Heart left ventricle (tissue), 16 donors: Measurements from ENCODE around the gene SRR. TPM values are rescaled to one million over a fixed set of nuclear protein-coding genes. Genes with fewer than 3 reads are reported as not detected.
A peak's percentile ranks its signal among the peaks of the same experiment; 100 is the strongest.
"Not testable (repeated sequence)": the region's sequence is repeated elsewhere in the genome, so short reads cannot be mapped to it uniquely, and the experiment has no call there.

Source experiments
- ATAC-seq, 4 donors: fragments of 200-7000 bp; cut with Tn5 transposase; one replicate each; pipeline ENCODE4 v1.9.1; 2020 to 2022; ENCODE audit warnings: moderate library complexity in 4 of 4, mild to moderate bottlenecking in 3 of 4, moderate number of reproducible peaks in 1 of 4
- DNase-seq, 5 donors: peaks; one replicate each; pipeline ENCODE4 v3.0.0-alpha.2; 2020
- H3K27ac ChIP-seq, 12 donors: fragments of 200-600 bp; sonication (generic) in 4 of 12; one replicate each; pipeline versions ENCODE4 v1.5.0 to v1.8.0; 2016 to 2022; ENCODE audit warnings: mild to moderate bottlenecking in 2 of 12
- H3K27me3 ChIP-seq, 9 donors: fragments of 200-600 bp; sonication (generic) in 2 of 9; one replicate each; pipeline versions ENCODE4 v1.5.1 to v1.8.0; 2016 to 2022; ENCODE audit warnings: mild to moderate bottlenecking in 3 of 9
- H3K36me3 ChIP-seq, 9 donors: fragments of 200-600 bp; sonication (generic) in 2 of 9; one replicate each; pipeline versions ENCODE4 v1.5.0 to v1.8.0; 2018 to 2022; ENCODE audit warnings: mild to moderate bottlenecking in 2 of 9
- H3K4me1 ChIP-seq, 12 donors: fragments of 200-600 bp; sonication (generic) in 4 of 12; one replicate each; pipeline versions ENCODE4 v1.5.0 to v1.8.0; 2016 to 2022; ENCODE audit warnings: mild to moderate bottlenecking in 3 of 12
- H3K4me3 ChIP-seq, 12 donors: fragments of 200-600 bp; sonication (generic) in 4 of 12; one replicate each; pipeline versions ENCODE4 v1.5.0 to v1.8.0; 2017 to 2022; ENCODE audit warnings: mild to moderate bottlenecking in 9 of 12, moderate library complexity in 4 of 12
- H3K9me3 ChIP-seq, 12 donors: fragments of 200-600 bp; sonication (generic) in 4 of 12; one replicate each; pipeline versions ENCODE4 v1.5.0 to v1.8.0; 2016 to 2022; ENCODE audit warnings: mild to moderate bottlenecking in 1 of 12
- CTCF ChIP-seq, 12 donors: fragments of 200-600 bp; sonication (generic) in 4 of 12; IDR thresholded peaks; one replicate each; pipeline versions ENCODE4 v1.5.0 to v1.8.0; 2018 to 2022; ENCODE audit warnings: antibody characterized with exemption in 12 of 12, mild to moderate bottlenecking in 5 of 12
- POLR2A ChIP-seq, 2 donors: fragments of 450-650 bp; IDR thresholded peaks; one replicate each; pipeline ENCODE4 v1.6.1; 2017; ENCODE audit warnings: antibody characterized with exemption in 2 of 2, mild to moderate bottlenecking in 2 of 2, moderate library complexity in 2 of 2
- WGBS, 4 donors: extraction: QIAGEN DNeasy Blood & Tissue Kit in 2 of 4; methylation state at CpG; one replicate each; pipeline versions ENCODE4 v1.1.5 to v1.1.7; 2013 to 2018; 5-methylcytosine and 5-hydroxymethylcytosine counted together
- intact Hi-C, 10 donors: fragments of 100-400 bp; cut with DNase I; formaldehyde crosslinking; loops; one replicate each; pipeline versions ENCODE4 v1.11.1 to v1.14.2; 2022
- polyA plus RNA-seq, 2 donors: library from polyadenylated mRNA; stranded (reverse); fragments of 200-250 nt; gene quantifications; one replicate each; pipeline ENCODE4 v1.2.3, GENCODE V29; 2013
- total RNA-seq, 9 donors: library from RNA; depleted of rRNA in 2 of 9; stranded (reverse); fragments of >200 nt in 2 of 9; fragmentation: NEBNext Ultra II Directional in 3 of 9; extraction: Animal tissue kit (Norgen Biotek cat#: 25700) in 3 of 9; gene quantifications; one replicate each; pipeline versions ENCODE4 v1.1.0 to v1.2.4, GENCODE V29; 2016 to 2023
- donor health status: ischemic (EF 13 %, LVEDD 7.1; RV severe dilation, severe dysfunction).
- donor health status: healthy with polysubstance abuse.
- donor health status: DM: no; HTN: yes; CAD: no.
- donor health status: DM: no; HTN: no; CAD: no.
- donor health status: ischemic (EF 25% LVEDD 6.9; RV normal size, moderate dysfunction).
- donor health status: ischemic (EF 25% LVEDD 5.7; RV mildly dilated, moderate dysfunction).
- donor health status: healthy.
- donor health status: DM: yes; HTN: yes; CAD: no.
- donor health status: ischemic (EF 35%, LVEDD 5.7; RV mildly dilated, moderate dysfunction).
- donor health status: nonischemic (EF 11% LVEDD 7.7; RV severe dilation, severe dysfunction).
- donor health status: DM: yes; HTN: yes; CAD: no.
- donor health status: PGD.
- donor health status: ischemic (EF 29% LVEDD 5.4; RV normal size, mild dysfunction).
- donor health status: nonischemic (EF 23%, LVEDD 6.1; RV moderate dilation, normal function).

SRR gene
- total and polyA plus RNA-seq, 11 donors: 2.9 to 19.7 (median 8.6) TPM

GRCh38 chr17:2302778-2303203, 959 bp upstream of the SRR start:
- H3K4me1 ChIP-seq: peaks cover 0 to 31% (median 17%) of the 10 kb centered on the region in 12 donors
- 2 to 4% (median 3%) methylated on average over 12 of the region's 12 CpGs for WGBS, 4 donors

GRCh38 chr17:2304931-2305330, 1.2 kb downstream of the SRR start:
- H3K9me3 ChIP-seq: no peaks in the 10 kb centered on the region
- 93 to 96% (median 94%) methylated on average over 4 of the region's 4 CpGs for WGBS, 4 donors
- ATAC-seq (no peak), DNase-seq (no peak)
- H3K36me3 ChIP-seq: peaks cover 0 to 8% (median 4%) of the 10 kb centered on the region in 9 donors
- H3K27ac ChIP-seq: no peak overlapping the region
- H3K4me3 ChIP-seq: no peak overlapping the region
- TF ChIP-seq POLR2A (IDR thresholded peaks at IDR 0.05) (no peak), CTCF (IDR thresholded peaks at IDR 0.05) (no peak)
- H3K27me3 ChIP-seq: no peaks in the 10 kb centered on the region
- intact Hi-C loops: no loop called here
- H3K4me1 ChIP-seq: peaks cover 0 to 31% (median 17%) of the 10 kb centered on the region in 12 donors

More at GRCh38 chr17:2302778-2303203, 959 bp upstream of the SRR start:
- ATAC-seq (no peak), DNase-seq (no peak)
- Histone ChIP-seq H3K27ac (peak overlapping the region; percentile 71 to 96 (median 92)), H3K9me3 (no peaks in the 10 kb centered on the region), H3K27me3 (no peaks in the 10 kb centered on the region), H3K4me3 (peak overlapping the region; percentile 76 to 99 (median 88)), H3K36me3 (peaks cover 0 to 29% (median 22%) of the 10 kb centered on the region in 9 donors)
- intact Hi-C loops: no loop called here
- TF ChIP-seq POLR2A (IDR thresholded peaks at IDR 0.05): no peak
- no peak for TF ChIP-seq CTCF (IDR thresholded peaks at IDR 0.05)

- no peaks in the 10 kb centered on the region for H3K9me3 ChIP-seq
- intact Hi-C loops: no loop called here
- ATAC-seq (no peak), DNase-seq (no peak)
- H3K4me3 ChIP-seq: no peak overlapping the region
- TF ChIP-seq CTCF (IDR thresholded peaks at IDR 0.05) (no peak), POLR2A (IDR thresholded peaks at IDR 0.05) (no peak)
- H3K4me1 ChIP-seq: peaks cover 0 to 10% (median 0%) of the 10 kb centered on the region in 12 donors
- H3K36me3 ChIP-seq: peaks cover 0 to 3% (median 0%) of the 10 kb centered on the region in 9 donors
- no peaks in the 10 kb centered on the region for H3K27me3 ChIP-seq
- peak overlapping the region in 1 of 12 donors; percentile 19 for H3K27ac ChIP-seq
- WGBS, 4 donors: 63 to 70% (median 68%) methylated on average over 6 of the region's 6 CpGs
Measured at GRCh38 chr17:2309338-2310154, 5.8 kb downstream of the SRR start.

- no peaks in the 10 kb centered on the region for H3K9me3 ChIP-seq
- H3K36me3 ChIP-seq: peaks cover 0 to 4% (median 0%) of the 10 kb centered on the region in 9 donors
- TF ChIP-seq CTCF (IDR thresholded peaks at IDR 0.05) (no peak), POLR2A (IDR thresholded peaks at IDR 0.05) (no peak)
- ATAC-seq: no peak
- no peak for DNase-seq
- intact Hi-C loops: no loop called here
- no peaks in the 10 kb centered on the region for H3K27me3 ChIP-seq
- H3K4me1 ChIP-seq: peaks cover 0 to 5% (median 0%) of the 10 kb centered on the region in 12 donors
- 74 to 87% (median 81%) methylated on average over 5 of the region's 5 CpGs for WGBS, 4 donors
- H3K27ac ChIP-seq: no peak overlapping the region
- no peak overlapping the region for H3K4me3 ChIP-seq
Measured at GRCh38 chr17:2312736-2313135, 9.0 kb downstream of the SRR start.

- H3K4me3 ChIP-seq, H3K9me3 ChIP-seq, ATAC-seq, H3K27me3 ChIP-seq, H3K27ac ChIP-seq, intact Hi-C loops, DNase-seq, H3K4me1 ChIP-seq: not testable (repeated sequence)
- H3K36me3 ChIP-seq: peaks cover 0 to 32% (median 15%) of the 10 kb centered on the region in 9 donors
- WGBS, 4 donors: 86 to 93% (median 89%) methylated on average over 7 of the region's 7 CpGs
Measured at GRCh38 chr17:2316916-2317205, 13.1 kb downstream of the SRR start.
